ENCODE results near the gene PIR. TPM values are rescaled to one million over a fixed set of nuclear protein-coding genes. Genes with fewer than 3 reads are reported as not detected.

The PIR gene
- total RNA-seq, 1 donor from 2014 or later = 6.3 TPM

DNA sequence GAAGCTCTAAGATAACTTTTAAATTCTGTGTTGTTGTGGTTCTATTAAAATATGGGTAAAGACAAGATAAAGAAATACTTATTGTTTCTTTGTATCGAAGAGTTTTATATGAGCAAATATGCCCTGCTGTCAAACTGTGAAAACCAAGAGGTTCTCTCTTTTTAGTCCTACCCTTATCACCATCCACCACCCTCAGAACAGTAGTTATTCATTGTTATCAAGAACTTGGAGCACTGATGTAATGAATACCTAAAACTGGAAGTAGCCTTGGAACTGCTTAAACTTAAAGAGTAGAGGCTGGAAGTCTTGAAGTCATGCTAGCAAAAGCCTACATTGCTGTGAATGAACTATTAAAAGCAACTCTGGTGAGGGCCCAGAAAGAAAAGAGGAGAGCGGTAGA is 9.2 kb downstream of the PIR start:
- DNase-seq (ENCODE audit: low read depth) = no peak

DNA sequence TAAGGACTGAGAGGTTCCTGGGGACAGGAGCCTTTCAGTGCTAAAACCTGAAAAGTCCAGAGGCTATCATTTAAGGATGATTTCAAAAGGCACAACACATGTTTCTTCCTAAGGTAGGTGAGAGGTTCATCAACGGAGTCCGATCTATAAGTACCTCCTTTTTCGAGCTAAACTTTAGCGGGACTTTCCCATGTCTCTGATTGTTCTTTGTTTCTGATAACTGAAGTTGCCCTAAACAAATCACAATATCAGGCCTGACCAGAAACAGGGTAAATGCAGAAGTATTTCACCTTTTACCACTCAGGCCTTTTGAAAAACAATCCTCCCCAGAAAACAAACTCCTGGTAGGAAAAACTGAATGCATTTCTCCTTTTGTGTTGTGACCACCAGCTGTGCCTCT is 17.6 kb downstream of the PIR start:
- DNase-seq (ENCODE audit: low read depth) = no peak

DNA sequence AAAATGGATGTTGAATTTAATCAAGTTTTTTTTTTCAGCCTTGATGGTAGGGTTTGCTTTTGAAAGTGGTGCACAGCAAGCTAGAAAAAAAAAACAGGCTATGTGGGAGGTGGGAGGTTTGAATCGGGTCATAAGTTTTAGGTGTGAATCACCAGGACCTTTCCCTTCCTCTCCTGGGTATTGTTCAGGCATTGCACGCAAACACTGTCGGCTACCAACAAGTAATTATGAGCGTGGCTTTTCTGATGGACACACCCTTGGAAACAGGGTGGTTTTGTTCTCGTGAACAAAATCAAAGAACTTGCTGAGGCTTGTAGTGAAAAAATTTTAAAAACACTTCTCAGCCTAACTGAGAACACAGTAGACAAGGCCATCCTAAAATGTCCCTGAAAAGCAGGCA is 18.1 kb downstream of the PIR start:
- peak; percentile 89 for DNase-seq (ENCODE audit: low read depth)

- DNase-seq (ENCODE audit: low read depth) = no peak
These were observed 19.1 kb downstream of the PIR start for GRCh38 chrX:15474028-15474427.

GRCh38 chrX:15472531-15472930 is 20.6 kb downstream of the PIR start:
- no peak for DNase-seq (ENCODE audit: low read depth)

DNA sequence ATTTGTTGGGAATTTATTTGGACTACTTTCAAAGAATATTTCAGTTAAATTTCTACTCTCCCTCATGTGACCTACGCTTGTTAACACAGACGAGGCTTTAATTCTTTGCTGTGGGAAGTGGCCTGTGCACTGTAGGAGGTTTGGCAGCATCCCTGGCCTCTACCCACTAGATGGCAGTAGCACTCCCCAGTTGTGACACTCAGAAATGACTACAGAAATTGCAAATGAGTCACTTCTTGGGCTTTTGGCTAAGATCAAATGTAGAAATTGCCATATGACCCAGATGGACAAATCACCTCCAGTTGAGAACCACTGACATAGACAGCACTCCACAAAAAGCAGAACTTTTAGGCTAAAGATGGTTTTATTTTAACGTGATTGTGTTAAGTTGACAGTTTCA is 22.1 kb downstream of the PIR start:
- peak; percentile 49 for DNase-seq (ENCODE audit: low read depth)

DNA sequence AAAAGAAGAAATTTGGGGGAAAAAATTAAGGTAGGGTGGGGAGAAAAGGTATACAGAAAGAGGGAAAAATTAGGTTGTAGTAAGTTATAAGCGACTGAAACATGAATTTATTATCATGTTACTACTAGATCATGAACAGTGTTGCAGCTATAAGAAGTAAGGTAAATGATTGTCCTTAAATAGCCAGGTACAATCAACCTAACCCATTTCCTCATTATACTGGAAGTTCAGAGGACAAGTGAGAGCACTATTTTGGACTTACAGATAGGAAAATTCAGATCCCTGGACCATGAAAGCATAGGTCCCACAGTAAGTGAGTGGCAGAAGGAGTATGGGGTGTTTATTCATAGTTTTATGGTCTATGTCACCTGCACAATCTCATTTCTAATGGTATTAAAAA is 23.5 kb downstream of the PIR start:
- DNase-seq (ENCODE audit: low read depth) = no peak

GRCh38 chrX:15468036-15468435 is 25.1 kb downstream of the PIR start:
- DNase-seq (ENCODE audit: low read depth) = peak; percentile 33

DNA sequence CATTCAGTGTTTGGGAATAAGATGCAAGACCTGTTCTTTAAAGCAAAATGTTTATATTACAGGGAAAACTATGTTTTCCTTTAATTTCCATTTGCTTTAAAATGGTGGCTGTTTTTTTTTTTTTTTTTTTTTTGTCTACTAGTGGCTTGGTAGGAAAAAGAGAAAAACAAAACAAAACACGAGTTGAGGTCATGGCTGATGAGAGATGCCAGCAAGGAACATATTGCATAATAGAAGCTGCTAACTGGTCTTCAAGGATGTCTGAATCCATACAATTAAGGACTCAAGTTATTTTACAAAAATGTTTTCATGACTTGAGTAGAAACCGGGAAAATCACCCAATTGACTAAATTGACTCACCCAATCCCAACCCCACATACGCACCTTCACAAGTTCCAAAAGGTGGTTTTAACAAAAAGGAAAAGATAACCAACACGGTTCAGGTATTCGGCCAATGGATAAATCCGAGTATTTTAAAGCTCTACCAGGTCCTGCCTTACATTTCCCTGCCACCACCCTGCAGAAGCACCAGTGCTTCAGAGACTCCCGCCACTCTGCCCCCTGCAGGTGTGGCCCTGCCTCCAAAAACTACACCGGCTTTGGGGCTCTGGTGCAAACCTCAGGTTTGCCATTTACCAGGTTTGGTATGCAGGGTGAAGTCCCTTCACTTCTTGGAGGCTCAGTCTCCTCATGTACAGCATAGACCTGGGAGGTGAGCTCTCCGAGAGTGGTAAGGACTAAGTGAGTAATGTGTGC is 27.1 kb downstream of the PIR start:
- no peak for DNase-seq (ENCODE audit: low read depth)

- no peak for DNase-seq (ENCODE audit: low read depth)
These were observed 27.8 kb downstream of the PIR start for GRCh38 chrX:15465347-15465746.

DNA sequence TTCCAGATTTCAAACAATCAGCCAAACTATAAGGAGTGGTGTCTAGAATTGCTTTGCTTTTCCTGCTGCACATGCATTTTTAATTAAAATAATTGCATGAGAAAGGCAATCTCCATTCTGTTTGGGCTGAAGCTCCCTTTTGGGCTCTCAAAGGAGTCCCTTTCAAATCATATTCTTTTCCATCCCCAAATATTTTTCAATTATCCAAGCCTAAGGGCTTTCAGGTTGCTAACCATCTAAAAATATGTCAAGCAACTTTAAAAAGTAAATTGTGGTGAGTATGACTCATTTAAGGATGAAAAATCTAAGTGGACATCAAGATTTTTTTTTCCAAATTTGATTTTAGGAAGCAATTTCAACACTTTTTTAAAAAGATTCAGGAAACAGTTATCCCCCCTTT is 28.4 kb downstream of the PIR start:
- no peak for DNase-seq (ENCODE audit: low read depth)

DNA sequence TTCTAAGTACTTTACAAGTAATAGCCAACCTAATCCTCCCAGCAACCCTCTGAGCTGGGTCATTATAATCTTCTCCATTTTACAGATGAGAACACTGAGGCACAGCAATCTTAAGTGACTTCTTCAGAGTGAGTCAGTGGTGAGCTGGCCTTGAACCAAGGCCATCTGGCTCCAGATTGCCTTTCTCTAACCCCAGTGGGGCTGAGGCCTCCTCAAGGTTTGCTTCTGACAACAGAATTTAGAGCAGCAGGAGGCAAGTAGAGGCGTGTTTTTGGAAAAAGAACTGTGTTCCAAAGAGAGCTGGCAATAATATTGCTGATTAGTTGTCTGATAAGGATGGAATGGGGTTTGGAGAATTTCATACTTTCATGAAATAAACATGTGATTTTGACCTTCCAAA is 41.2 kb downstream of the PIR start:
- DNase-seq (ENCODE audit: low read depth) = no peak

DNA sequence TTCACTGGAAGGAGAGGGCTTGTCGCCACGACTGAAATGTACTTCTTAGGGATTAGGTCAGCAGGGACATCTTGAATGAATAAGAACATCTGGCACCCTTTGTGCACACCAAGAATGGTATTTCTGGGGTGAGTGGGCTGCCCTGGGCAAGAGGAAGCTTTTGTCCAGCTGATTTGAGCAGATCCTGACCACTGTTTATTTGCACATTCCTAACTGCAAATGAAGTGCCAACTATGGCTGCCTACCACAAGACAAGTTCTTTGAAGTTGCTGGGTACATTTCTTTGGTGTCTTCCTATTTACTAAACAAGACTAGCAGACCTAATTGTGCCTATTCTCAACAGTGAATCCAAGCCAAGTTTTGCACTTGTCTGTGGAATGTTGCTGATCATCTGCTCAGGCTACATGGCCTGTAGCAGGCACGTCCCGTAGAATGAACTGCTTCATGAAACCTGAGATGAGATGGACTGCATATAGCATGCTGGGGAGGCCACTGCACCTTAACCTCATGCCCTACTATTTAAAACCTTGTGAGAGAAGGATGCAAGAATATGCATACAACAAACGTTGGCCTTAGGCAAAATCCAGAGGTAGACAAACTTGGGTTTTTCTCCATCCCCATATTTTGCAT is 45.0 kb downstream of the PIR start:
- peak; percentile 50 for DNase-seq (ENCODE audit: low read depth)

DNA sequence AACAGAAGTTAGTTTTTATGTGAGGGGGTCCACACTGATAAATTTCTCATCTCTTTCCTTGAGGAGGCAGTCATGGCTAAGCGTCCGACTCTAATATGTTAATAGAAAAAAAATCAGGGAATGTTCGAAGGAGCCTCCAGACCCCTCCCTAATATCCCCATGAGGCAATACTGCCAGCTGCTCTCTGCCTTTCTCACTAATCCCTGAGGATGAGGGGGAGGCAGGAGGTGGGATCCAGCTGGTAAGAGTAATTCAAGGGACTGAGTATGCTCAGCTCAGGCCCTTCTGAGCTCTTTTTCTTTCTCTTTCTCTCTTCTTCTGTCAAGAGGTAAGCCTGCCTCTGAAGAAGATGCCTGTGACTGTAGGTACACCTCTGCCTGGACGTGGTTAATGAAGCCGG is 51.7 kb downstream of the PIR start:
- DNase-seq (ENCODE audit: low read depth) = no peak

GRCh38 chrX:15438332-15438731 is 54.8 kb downstream of the PIR start:
- no peak for DNase-seq (ENCODE audit: low read depth)

- DNase-seq (ENCODE audit: low read depth) = no peak
These were observed 55.4 kb downstream of the PIR start for GRCh38 chrX:15437724-15438123.

GRCh38 chrX:15435836-15436619 is 57.1 kb downstream of the PIR start:
- DNase-seq (ENCODE audit: low read depth) = peak; percentile 0

GRCh38 chrX:15434205-15434604 is 58.9 kb downstream of the PIR start:
- DNase-seq (ENCODE audit: low read depth) = no peak

DNA sequence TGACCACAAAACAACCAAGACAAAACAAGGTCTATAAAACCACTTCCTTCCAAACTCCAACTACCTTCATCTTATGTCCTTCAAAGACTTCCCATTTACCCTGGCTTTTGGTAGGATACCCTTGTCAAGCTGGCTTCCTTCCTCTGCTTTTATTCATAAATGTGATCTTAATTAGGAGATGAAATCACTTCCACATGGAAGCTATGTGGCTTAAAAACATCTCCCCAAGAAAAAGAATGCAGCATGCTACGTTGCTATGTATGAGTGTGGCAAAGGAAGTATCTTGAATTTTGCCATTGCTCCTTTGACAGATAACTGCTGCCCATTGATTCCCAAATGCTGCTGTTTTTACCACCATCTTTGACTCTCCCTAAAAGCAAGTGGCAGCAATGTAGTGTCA is 62.5 kb downstream of the PIR start:
- DNase-seq (ENCODE audit: low read depth) = no peak

DNA sequence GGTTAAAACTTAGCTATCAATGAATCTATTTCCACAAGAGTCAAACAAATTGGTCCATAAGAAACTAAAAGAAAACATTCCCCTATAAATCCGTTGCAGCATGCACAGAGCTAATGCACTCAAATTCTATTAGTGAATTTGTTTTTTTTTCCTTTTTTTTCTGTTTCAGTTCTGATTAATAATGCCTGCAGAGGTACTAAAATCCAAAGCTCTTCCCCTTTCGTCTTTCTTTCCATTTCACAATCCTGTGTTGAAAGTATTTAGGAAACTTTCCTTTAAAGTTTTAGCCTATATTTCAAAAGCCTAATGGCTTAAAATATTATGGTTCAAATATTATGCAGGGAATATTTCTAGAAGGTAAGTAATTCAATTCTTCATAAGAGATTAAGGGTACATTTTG is 63.1 kb downstream of the PIR start:
- DNase-seq (ENCODE audit: low read depth) = no peak

- no peak for DNase-seq (ENCODE audit: low read depth)
These were observed 68.1 kb downstream of the PIR start for GRCh38 chrX:15425024-15425423.

GRCh38 chrX:15418707-15419181 is 74.4 kb downstream of the PIR start:
- DNase-seq (ENCODE audit: low read depth) = no peak
